ENCODE measurements around the gene TMEM214. TPM values are rescaled to one million over a fixed set of nuclear protein-coding genes. Genes with fewer than 3 reads are reported as not detected.

TMEM214 gene
- total and polyA plus RNA-seq, 2 of the 8 experiments (the other 6 are each of a cell fraction or from before 2014, with no cell fraction given): 49.7 to 71.0 TPM

DNA sequence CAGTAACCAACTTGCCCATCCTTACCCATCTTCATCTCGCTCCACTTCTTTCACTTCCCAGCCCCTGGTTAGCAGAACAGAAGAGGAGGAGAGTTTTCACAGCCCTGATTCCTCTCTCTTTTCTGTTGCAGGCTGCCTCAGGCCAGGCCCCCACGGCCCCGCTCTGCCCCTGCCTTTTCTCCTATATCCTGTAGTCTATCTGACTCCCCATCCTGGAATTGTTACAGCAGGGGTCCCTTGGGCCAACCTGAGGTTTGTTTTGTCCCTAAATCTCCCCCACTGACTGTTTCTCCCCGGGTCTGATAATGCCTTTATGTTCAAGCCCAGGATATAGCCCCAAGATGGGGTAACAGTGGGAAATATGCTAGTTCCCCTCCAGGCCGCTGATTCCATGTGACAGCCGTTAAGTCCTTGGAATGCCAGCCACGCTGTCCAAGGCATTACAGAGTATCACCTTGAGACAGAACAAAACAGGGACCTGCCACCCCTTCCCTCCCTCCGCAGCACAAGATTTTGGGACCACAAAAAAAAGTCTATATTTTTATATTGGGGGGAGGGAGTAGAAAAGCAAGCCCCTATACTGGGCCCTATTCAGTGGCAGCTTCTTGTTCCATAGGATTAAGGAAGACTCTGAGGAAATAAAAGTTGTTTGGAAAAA lies 37.3 kb downstream of the TMEM214 start (continued):
- TF ChIP-seq POLR2AphosphoS5 (IDR thresholded peaks at IDR 0.05; ENCODE audit: low read depth, low read length): no peak
- no peak for TF ChIP-seq SIN3A (conservative IDR thresholded peaks at IDR 0.05 in 1 of 2, IDR thresholded peaks at IDR 0.05 in 1 of 2; ENCODE audit: low read depth in 1 of 2, low read length in 2 of 2)
- TF ChIP-seq TAF7 (optimal IDR thresholded peaks at IDR 0.05; ENCODE audit: borderline replicate concordance, low read depth, low read length): no peak
- no peak for TF ChIP-seq MAFK (IDR thresholded peaks at IDR 0.05; ENCODE audit: low read depth, low read length)

All from H1 (cell line).